K562 (cell line): ENCODE results near the gene WNT3. TPM values are rescaled to one million over a fixed set of nuclear protein-coding genes. Genes with fewer than 3 reads are reported as not detected.
A peak's percentile ranks its signal among the peaks of the same experiment; 100 is the strongest.

ENCODE experiments used
- ATF2 ChIP-seq: sonication (generic); formaldehyde crosslinking; IDR thresholded peaks from 2 replicates; pipeline ENCODE4 v1.8.1; 2022; ENCODE audit warnings: missing genetic modification reagents
- FOSL1 ChIP-seq: fragments of 200-800 bp; sonication (Bioruptor generic); conservative IDR thresholded peaks from 2 replicates; pipeline ENCODE4 v1.6.1; 2016; ENCODE audit warnings: missing genetic modification characterization, missing compliant biosample characterization
- IRF2 ChIP-seq: sonication (generic); formaldehyde crosslinking; IDR thresholded peaks from 2 replicates; pipeline ENCODE4 v1.8.1; 2022; ENCODE audit warnings: mild to moderate bottlenecking, missing genetic modification reagents
- MLLT1 ChIP-seq, 2 experiments: fragments of 450-650 bp; IDR thresholded peaks; 2 replicates each; pipeline ENCODE4 v1.6.1; 2016
- PATZ1 ChIP-seq: fragments of 250-450 bp; sonication (Bioruptor Pico); IDR thresholded peaks from 2 replicates; pipeline ENCODE4 v1.5.0; 2020; ENCODE audit warnings: mild to moderate bottlenecking, borderline replicate concordance
- RREB1 ChIP-seq: fragments of 250-450 bp; sonication (Bioruptor Pico); IDR thresholded peaks from 2 replicates; pipeline ENCODE4 v1.4.0; 2020
- TAL1 ChIP-seq: fragments of 450-650 bp; IDR thresholded peaks from 2 replicates; pipeline ENCODE4 v1.6.1; 2016; ENCODE audit warnings: mild to moderate bottlenecking
- TCF15 ChIP-seq: fragments of 250-450 bp; sonication (Bioruptor Pico); IDR thresholded peaks from 2 replicates; pipeline ENCODE4 v1.8.0; 2022; ENCODE audit warnings: moderate library complexity, mild to moderate bottlenecking, inconsistent platforms
- TEAD4 ChIP-seq, 2 experiments: sonication (generic) in 1 of 2; formaldehyde crosslinking in 1 of 2; IDR thresholded peaks; 2 replicates each; pipeline versions ENCODE4 v1.6.1 to v1.8.0; 2012 to 2022; ENCODE audit warnings: borderline replicate concordance in 1 of 2, inconsistent platforms in 1 of 2, low read length in 1 of 2, mild to moderate bottlenecking in 1 of 2, missing genetic modification reagents in 1 of 2
- TRIM25 ChIP-seq: fragments of 450-650 bp; IDR thresholded peaks from 2 replicates; pipeline ENCODE4 v1.7.0; 2016; ENCODE audit warnings: borderline replicate concordance
- ZBTB17 ChIP-seq: fragments of 450-650 bp; formaldehyde crosslinking; IDR thresholded peaks from 2 replicates; pipeline ENCODE4 v1.4.0; 2020; ENCODE audit warnings: mild to moderate bottlenecking
- ZNF124 ChIP-seq: sonication (generic); formaldehyde crosslinking; IDR thresholded peaks from 2 replicates; pipeline ENCODE4 v1.8.1; 2022; ENCODE audit warnings: missing genetic modification reagents
- ZNF174 ChIP-seq: fragments of 250-450 bp; sonication (Bioruptor Pico); IDR thresholded peaks from 2 replicates; pipeline ENCODE4 v1.4.0; 2020; ENCODE audit warnings: mild to moderate bottlenecking
- ZNF695 ChIP-seq: fragments of 450-650 bp; formaldehyde crosslinking; IDR thresholded peaks from 2 replicates; pipeline ENCODE4 v1.4.0; 2020; ENCODE audit warnings: mild to moderate bottlenecking, moderate library complexity
- polyA plus RNA-seq, 8 experiments: library from polyadenylated mRNA; depleted of rRNA in 4 of 8; stranded (reverse) in 5 of 8; unstranded in 3 of 8; fragments of >200 nt; fragmentation: Nextera tagmentation in 2 of 8; fragmentation: Illumina TruSeq in 1 of 8; extraction: Ambion mirVana in 2 of 8; extraction: Trizol in 1 of 8; gene quantifications; 2 replicates each; pipeline versions ENCODE4 v1.2.1 to v1.2.3, GENCODE V29; 2011 to 2014; ENCODE audit warnings: inconsistent platforms in 1 of 8, missing spikeins in 1 of 8
- total RNA-seq, 7 experiments: library from RNA; depleted of rRNA in 6 of 7; stranded (reverse); fragments of >200 nt in 6 of 7; fragmentation: Illumina TruSeq in 2 of 7; extraction: Trizol in 2 of 7; gene quantifications; 2 replicates each; pipeline versions ENCODE4 v1.2.1 to v1.2.3, GENCODE V29; 2011 to 2021; ENCODE audit warnings: low replicate concordance in 1 of 7

Gene WNT3
- total and polyA plus RNA-seq, 9 of the 15 experiments (the other 6 are each of a cell fraction or from before 2014, with no cell fraction given): 1.5 to 6.1 (median 3.3) TPM

GRCh38 chr17:46764709-46765401 lies 53.6 kb downstream of the WNT3 start (continued):
- TF ChIP-seq MLLT1 (IDR thresholded peaks at IDR 0.05): no peak
- TF ChIP-seq TEAD4 (IDR thresholded peaks at IDR 0.05; ENCODE audit: low read length): peak; percentile 55
- TF ChIP-seq TEAD4 (CRISPR knock-in tag; IDR thresholded peaks at IDR 0.05; ENCODE audit: borderline replicate concordance): no peak
- no peak for TF ChIP-seq RREB1 (CRISPR knock-in tag)
- TF ChIP-seq FOSL1: peak; percentile 82
- no peak for TF ChIP-seq ZNF124 (CRISPR knock-in tag)
- peak; percentile 67 for TF ChIP-seq TAL1
- no peak for TF ChIP-seq IRF2 (CRISPR knock-in tag)
- no peak for TF ChIP-seq ZNF174 (CRISPR knock-in tag)
- TF ChIP-seq TCF15: no peak
- TF ChIP-seq PATZ1 (CRISPR knock-in tag): no peak
- TF ChIP-seq TRIM25: no peak
- no peak for TF ChIP-seq ZBTB17 (CRISPR knock-in tag)
- no peak for TF ChIP-seq ZNF695
- TF ChIP-seq ATF2 (CRISPR knock-in tag): no peak
